Erythroblast (primary cell): ENCODE data around the gene PIK3C2A.

Source experiments
- DNase-seq, 2 experiments: peaks; one replicate each; lab custom pipeline; 2025; lab: John Stamatoyannopoulos, UW
- GATA1 ChIP-seq: IDR thresholded peaks from 2 replicates; pipeline ENCODE4 v1.6.1; 2011; ENCODE audit warnings: low read depth, mild to moderate bottlenecking, control low read depth, low read length, moderate library complexity
- POLR2A ChIP-seq: IDR thresholded peaks from 2 replicates; pipeline ENCODE4 v1.6.1; 2011; ENCODE audit warnings: mild to moderate bottlenecking, low read length

The PIK3C2A gene

GRCh38 chr11:17186932-17187692 is 20.7 kb downstream of the PIK3C2A start:
- TF ChIP-seq POLR2A (no peak), GATA1 (peak; percentile 54)
- DNase-seq = peak; percentile 81 to 93

- TF ChIP-seq POLR2A = no peak
- no peak for DNase-seq
These were observed 21.8 kb downstream of the PIK3C2A start for GRCh38 chr11:17185938-17186337.

GRCh38 chr11:17184882-17185587 is 22.8 kb downstream of the PIK3C2A start:
- TF ChIP-seq POLR2A = no peak
- no peak for TF ChIP-seq GATA1
- DNase-seq = no peak

GRCh38 chr11:17183836-17184235 is 23.9 kb downstream of the PIK3C2A start:
- DNase-seq = no peak
- no peak for TF ChIP-seq GATA1
- TF ChIP-seq POLR2A = no peak

- no peak for DNase-seq
- TF ChIP-seq POLR2A = no peak
- no peak for TF ChIP-seq GATA1
These were observed 27.8 kb downstream of the PIK3C2A start for GRCh38 chr11:17179970-17180369.

- TF ChIP-seq POLR2A (no peak), GATA1 (no peak)
- no peak for DNase-seq
These were observed 34.5 kb downstream of the PIK3C2A start for GRCh38 chr11:17173332-17173731.

- TF ChIP-seq POLR2A = no peak
- TF ChIP-seq GATA1 = no peak
These were observed 35.9 kb downstream of the PIK3C2A start for GRCh38 chr11:17171916-17172315.

GRCh38 chr11:17171343-17171742 is 36.4 kb downstream of the PIK3C2A start:
- DNase-seq = no peak
- TF ChIP-seq POLR2A = no peak
- no peak for TF ChIP-seq GATA1

More at GRCh38 chr11:17171916-17172315, 35.9 kb downstream of the PIK3C2A start:
- DNase-seq = no peak

- DNase-seq = no peak
- TF ChIP-seq POLR2A = no peak
- no peak for TF ChIP-seq GATA1
These were observed 37.9 kb downstream of the PIK3C2A start for GRCh38 chr11:17169876-17170275.

- TF ChIP-seq POLR2A (no peak), GATA1 (no peak)
- no peak for DNase-seq
These were observed 42.4 kb downstream of the PIK3C2A start for GRCh38 chr11:17165247-17165890.

GRCh38 chr11:17164361-17165246 is 43.2 kb downstream of the PIK3C2A start:
- TF ChIP-seq POLR2A = no peak
- TF ChIP-seq GATA1 = no peak
- DNase-seq = peak; percentile 21 to 38

GRCh38 chr11:17163736-17164135 is 44.0 kb downstream of the PIK3C2A start:
- no peak for DNase-seq

GRCh38 chr11:17163291-17163690 is 44.5 kb downstream of the PIK3C2A start:
- peak; percentile 8 to 44 for DNase-seq
- no peak for TF ChIP-seq GATA1
- no peak for TF ChIP-seq POLR2A

More at GRCh38 chr11:17163736-17164135, 44.0 kb downstream of the PIK3C2A start:
- TF ChIP-seq GATA1 (no peak), POLR2A (no peak)

- DNase-seq = no peak
- TF ChIP-seq GATA1 (no peak), POLR2A (no peak)
These were observed 45.4 kb downstream of the PIK3C2A start for GRCh38 chr11:17162376-17162775.
